K562 (cell line): Measurements from ENCODE around the gene SNRNP200. TPM values are rescaled to one million over a fixed set of nuclear protein-coding genes. Genes with fewer than 3 reads are reported as not detected.

ENCODE experiments used
- ATAC-seq: fragments of 200-7000 bp; cut with Tn5 transposase; 3 replicates; pipeline ENCODE4 v1.9.1; 2020; ENCODE audit warnings: moderate library complexity
- BruUV-seq: library from RNA; stranded (reverse); fragments of 400-500 nt; replicated peaks from 2 replicates; lab custom pipeline; 2021; lab: Mats Ljungman, UMichigan
- CTCF ChIA-PET: fragments of 300-600 bp; formaldehyde crosslinking; extraction: SDS; loops from one replicate; lab custom pipeline; 2021; ENCODE audit warnings: low intra/inter-chr PET ratio; lab: Yijun Ruan, JAX
- POLR2A ChIA-PET: fragments of 300-600, 350-650 bp; sonication (Branson Sonifier 250); formaldehyde crosslinking; extraction: SDS; loops from one replicate; lab custom pipeline; 2021; ENCODE audit warnings: antibody characterized with exemption, inconsistent platforms; lab: Yijun Ruan, JAX
- DNase-seq, 4 experiments: peaks; one replicate each; pipeline versions ENCODE4 v3.0.0 to v3.0.0-alpha.2; 2011 to 2018; ENCODE audit warnings: low spot score in 3 of 4, mixed read lengths in 3 of 4; ENCODE audit errors: extremely low read depth in 1 of 4
- FAIRE-seq: peaks from 2 replicates; lab custom pipeline; 2011; peaks lifted over from hg19 to GRCh38; lab: Jason Lieb, UNC
- H2AFZ ChIP-seq: 2 replicates; pipeline ENCODE4 v1.6.0; 2011; ENCODE audit warnings: low read depth, low read length, control low read depth, inconsistent platforms
- H3K27ac ChIP-seq: fragments of 200-600 bp; 3 replicates; pipeline ENCODE4 v1.8.0; 2011; ENCODE audit warnings: low read depth, mild to moderate bottlenecking, control low read depth, inconsistent platforms, low read length, moderate library complexity, mixed read lengths; ENCODE audit errors: extremely low read depth
- H3K27me3 ChIP-seq, 2 experiments: fragments of 300-600 bp in 1 of 2; 2 replicates in 1 of 2; 3 replicates in 1 of 2; pipeline versions ENCODE4 v1.6.0 to v1.8.0; 2011; ENCODE audit warnings: inconsistent platforms in 2 of 2, low read length in 2 of 2, mild to moderate bottlenecking in 1 of 2, mixed read lengths in 1 of 2, moderate library complexity in 1 of 2; ENCODE audit not compliant: control insufficient read depth in 2 of 2, insufficient read depth in 2 of 2
- H3K36me3 ChIP-seq: fragments of 300-600 bp; 3 replicates; pipeline ENCODE4 v1.8.0; 2011; ENCODE audit warnings: mild to moderate bottlenecking, low read length, inconsistent platforms; ENCODE audit not compliant: control insufficient read depth, insufficient read depth
- H3K4me1 ChIP-seq, 2 experiments: fragments of 200-600 bp in 1 of 2; replicated peaks in 1 of 2; 2 replicates in 1 of 2; 3 replicates in 1 of 2; pipeline versions ENCODE4 v1.5.1 to v1.8.0; 2011; ENCODE audit warnings: inconsistent platforms in 2 of 2, low read length in 2 of 2, mild to moderate bottlenecking in 1 of 2, mixed read lengths in 1 of 2, moderate library complexity in 1 of 2; ENCODE audit not compliant: control insufficient read depth in 2 of 2, insufficient read depth in 2 of 2
- H3K4me2 ChIP-seq: 2 replicates; pipeline ENCODE4 v1.6.1; 2011; ENCODE audit warnings: low read length, control low read depth, inconsistent platforms, mixed read lengths; ENCODE audit not compliant: insufficient read depth
- H3K4me3 ChIP-seq: fragments of 200-600 bp; sonication (generic), shearing (Covaris generic); 2 replicates; pipeline ENCODE4 v1.5.1; 2016; ENCODE audit warnings: control low read depth, inconsistent platforms
- H3K79me2 ChIP-seq: fragments of 200-600 bp; 3 replicates; pipeline ENCODE4 v1.8.0; 2011; ENCODE audit warnings: low read length, inconsistent platforms; ENCODE audit not compliant: control insufficient read depth, insufficient read depth
- H3K9ac ChIP-seq, 2 experiments: 2 replicates each; pipeline versions ENCODE4 v1.6.0 to v1.6.1; 2011; ENCODE audit warnings: low read depth in 2 of 2, low read length in 2 of 2, control low read depth in 1 of 2, inconsistent platforms in 1 of 2, mild to moderate bottlenecking in 1 of 2, mixed read lengths in 1 of 2; ENCODE audit not compliant: insufficient read depth in 1 of 2
- H3K9me1 ChIP-seq: one replicate; pipeline ENCODE4 v1.6.0; 2011; ENCODE audit warnings: inconsistent platforms, mild to moderate bottlenecking, low read length, moderate library complexity; ENCODE audit not compliant: control insufficient read depth, insufficient read depth
- H3K9me3 ChIP-seq: replicated peaks from 2 replicates; pipeline ENCODE4 v1.5.1; 2011; ENCODE audit warnings: low read depth, low read length, inconsistent platforms; ENCODE audit not compliant: control insufficient read depth, insufficient read depth
- H4K20me1 ChIP-seq: replicated peaks from 2 replicates; pipeline ENCODE4 v1.6.1; 2011; ENCODE audit warnings: low read length, inconsistent platforms, mixed read lengths; ENCODE audit not compliant: control insufficient read depth, insufficient read depth
- E2F3 ChIP-seq: fragments of 250-450 bp; sonication (Bioruptor Pico); IDR thresholded peaks from 2 replicates; pipeline ENCODE4 v1.4.0; 2020; ENCODE audit warnings: mild to moderate bottlenecking
- FOXK1 ChIP-seq: sonication (generic); formaldehyde crosslinking; IDR thresholded peaks from 2 replicates; pipeline ENCODE4 v1.8.0; 2022; ENCODE audit warnings: missing genetic modification reagents, mild to moderate bottlenecking, borderline replicate concordance
- GATAD2B ChIP-seq: fragments of 450-650 bp; IDR thresholded peaks from 2 replicates; pipeline ENCODE4 v1.6.1; 2017; ENCODE audit warnings: mild to moderate bottlenecking, borderline replicate concordance
- HDAC1 ChIP-seq, 2 experiments: fragments of 450-650 bp; IDR thresholded peaks; 2 replicates each; pipeline ENCODE4 v1.6.1; 2016 to 2017; ENCODE audit warnings: inconsistent platforms in 1 of 2, mild to moderate bottlenecking in 1 of 2, moderate library complexity in 1 of 2
- HDGF ChIP-seq: fragments of 450-650 bp; IDR thresholded peaks from 2 replicates; pipeline ENCODE4 v1.6.1; 2016
- HNRNPH1 ChIP-seq: fragments of 200-400 bp; formaldehyde crosslinking; optimal IDR thresholded peaks from 2 replicates; pipeline ENCODE3; 2017; ENCODE audit warnings: low read depth, mild to moderate bottlenecking, low read length, moderate library complexity
- LEF1 ChIP-seq: fragments of 450-650 bp; IDR thresholded peaks from 2 replicates; pipeline ENCODE4 v1.6.1; 2016; ENCODE audit warnings: mild to moderate bottlenecking
- RBFOX2 ChIP-seq: fragments of 200-400 bp; formaldehyde crosslinking; IDR thresholded peaks from 2 replicates; pipeline ENCODE4 v1.6.1; 2017; ENCODE audit warnings: low read depth, mild to moderate bottlenecking, low read length, moderate library complexity
- RFX7 ChIP-seq: fragments of 250-450 bp; sonication (Bioruptor Pico); IDR thresholded peaks from 2 replicates; pipeline ENCODE4 v1.5.1; 2021; ENCODE audit warnings: mild to moderate bottlenecking
- SPI1 ChIP-seq: IDR thresholded peaks from 2 replicates; pipeline ENCODE4 v1.6.1; 2011; ENCODE audit warnings: low read depth, low read length, control low read depth, borderline replicate concordance
- THRAP3 ChIP-seq: fragments of 450-650 bp; IDR thresholded peaks from 2 replicates; pipeline ENCODE4 v1.6.1; 2016; ENCODE audit warnings: mild to moderate bottlenecking, inconsistent platforms, borderline replicate concordance
- ZNF140 ChIP-seq: fragments of 250-450 bp; sonication (Bioruptor Pico); IDR thresholded peaks from 2 replicates; pipeline ENCODE4 v1.8.0; 2021; ENCODE audit warnings: moderate library complexity, mild to moderate bottlenecking, inconsistent platforms
- ZNF197 ChIP-seq: fragments of 200-800 bp; sonication (Bioruptor generic); IDR thresholded peaks from 2 replicates; pipeline ENCODE4 v1.6.1; 2016; ENCODE audit warnings: low read depth, missing genetic modification characterization, missing compliant biosample characterization
- ZNF3 ChIP-seq: fragments of 250-450 bp; sonication (Bioruptor Pico); IDR thresholded peaks from 2 replicates; pipeline ENCODE4 v1.5.0; 2021; ENCODE audit warnings: mild to moderate bottlenecking, moderate library complexity
- ZNF41 ChIP-seq: fragments of 250-450 bp; sonication (Bioruptor Pico); conservative IDR thresholded peaks from 2 replicates; pipeline ENCODE4 v1.4.0; 2020; ENCODE audit warnings: mild to moderate bottlenecking
- ZNF551 ChIP-seq: fragments of 250-450 bp; sonication (Bioruptor Pico); IDR thresholded peaks from 2 replicates; pipeline ENCODE4 v1.5.0; 2021; ENCODE audit warnings: mild to moderate bottlenecking, moderate library complexity
- WGBS: fragments of 100-300 bp; shearing (Covaris generic); methylation state at CpG from one replicate; pipeline ENCODE4 v1.1.6; 2016; ENCODE audit warnings: low coverage, mixed read lengths; ENCODE audit not compliant: insufficient coverage; ENCODE audit errors: missing lambda C conversion rate; 5-methylcytosine and 5-hydroxymethylcytosine counted together
- in situ Hi-C: fragments of 300-500 bp; cut with MboI; formaldehyde crosslinking; loops from 4 replicates; pipeline ENCODE4 v1.15.0; 2018; ENCODE audit warnings: inconsistent platforms, mixed read lengths
- intact Hi-C: fragments of 100-400 bp; cut with micrococcal nuclease; formaldehyde crosslinking; loops from 2 replicates; pipeline ENCODE4 v1.14.2; 2022
- polyA plus RNA-seq, 8 experiments: library from polyadenylated mRNA; depleted of rRNA in 4 of 8; stranded (reverse) in 5 of 8; unstranded in 3 of 8; fragments of >200 nt; fragmentation: Nextera tagmentation in 2 of 8; fragmentation: Illumina TruSeq in 1 of 8; extraction: Ambion mirVana in 2 of 8; extraction: Trizol in 1 of 8; gene quantifications; 2 replicates each; pipeline versions ENCODE4 v1.2.1 to v1.2.3, GENCODE V29; 2011 to 2014; ENCODE audit warnings: inconsistent platforms in 1 of 8, missing spikeins in 1 of 8
- total RNA-seq, 7 experiments: library from RNA; depleted of rRNA in 6 of 7; stranded (reverse); fragments of >200 nt in 6 of 7; fragmentation: Illumina TruSeq in 2 of 7; extraction: Trizol in 2 of 7; gene quantifications; 2 replicates each; pipeline versions ENCODE4 v1.2.1 to v1.2.3, GENCODE V29; 2011 to 2021; ENCODE audit warnings: low replicate concordance in 1 of 7
- TF ChIP-seq, protein P1 (sequence below), 2 experiments: fragments of 450-650 bp in 1 of 2; sonication (generic) in 1 of 2; formaldehyde crosslinking in 1 of 2; IDR thresholded peaks in 1 of 2; conservative IDR thresholded peaks in 1 of 2; 2 replicates each; pipeline versions ENCODE4 v1.6.1 to v1.8.1; 2016 to 2023; ENCODE audit warnings: mild to moderate bottlenecking in 2 of 2, moderate library complexity in 2 of 2, inconsistent platforms in 1 of 2, missing genetic modification reagents in 1 of 2

The SNRNP200 gene
- total and polyA plus RNA-seq, 9 of the 15 experiments (the other 6 are each of a cell fraction or from before 2014, with no cell fraction given) = 76.1 to 231 (median 155) TPM

DNA sequence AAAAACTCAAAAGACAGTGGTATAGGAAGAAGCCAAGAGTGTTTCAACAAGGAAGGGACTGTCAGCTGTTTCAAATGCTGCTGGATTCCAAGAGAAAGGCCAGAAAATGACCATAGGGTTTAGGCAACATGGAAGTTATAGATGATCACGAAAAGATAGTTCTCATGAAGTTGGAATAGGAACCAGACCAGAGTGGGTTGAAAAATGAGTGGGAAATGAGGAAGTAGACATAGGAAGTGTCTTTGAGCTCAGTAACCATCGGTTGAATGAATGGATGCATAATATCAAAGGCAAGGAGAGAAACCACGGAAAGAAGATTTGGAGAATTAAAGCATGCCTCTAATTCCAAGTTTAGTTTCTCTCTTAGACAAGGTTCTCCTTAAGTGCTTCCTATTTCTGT lies 31.5 kb upstream of the SNRNP200 start:
- TF ChIP-seq THRAP3 = no peak
- TF ChIP-seq FOXK1 = no peak
- no peak for TF ChIP-seq ZNF140 (CRISPR knock-in tag)
- TF ChIP-seq, protein P1, sequence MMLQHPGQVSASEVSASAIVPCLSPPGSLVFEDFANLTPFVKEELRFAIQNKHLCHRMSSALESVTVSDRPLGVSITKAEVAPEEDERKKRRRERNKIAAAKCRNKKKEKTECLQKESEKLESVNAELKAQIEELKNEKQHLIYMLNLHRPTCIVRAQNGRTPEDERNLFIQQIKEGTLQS (IDR thresholded peaks at IDR 0.05) = no peak
- TF ChIP-seq, protein P1 (CRISPR knock-in tag; conservative IDR thresholded peaks at IDR 0.05) = 0 out of 2 replicates have a peak, but pooled peaks have one; percentile 39
- no peak for TF ChIP-seq ZNF3 (CRISPR knock-in tag)
- TF ChIP-seq ZNF551 (CRISPR knock-in tag) = no peak
- no peak for TF ChIP-seq E2F3 (CRISPR knock-in tag)
- no peak for TF ChIP-seq GATAD2B
- TF ChIP-seq HNRNPH1 = no peak
- TF ChIP-seq LEF1 = no peak
- no peak for TF ChIP-seq HDGF
- TF ChIP-seq ZNF41 (CRISPR knock-in tag) = no peak
- TF ChIP-seq RBFOX2 = peak; percentile 54; the same call in 1 of the 2 replicates
- 0 out of 4 replicates have a peak, but pooled peaks of 1 of the 2 experiments have one; percentile 22 for TF ChIP-seq HDAC1 (IDR thresholded peaks at IDR 0.05)
- TF ChIP-seq SPI1 = peak; percentile 77
- TF ChIP-seq RFX7 (CRISPR knock-in tag) = no peak
- no peak for TF ChIP-seq ZNF197
- BruUV-seq = no TSS peak

More for the DNA sequence above, 31.5 kb upstream of the SNRNP200 start:
- 10% methylated on average over 3 of the region's 3 CpGs for WGBS
- Histone ChIP-seq H3K4me1 (peaks cover 22 to 37% of the 10 kb centered on the region in 2 experiments), H3K79me2 (peaks cover 70% of the 10 kb centered on the region), H2AFZ (peak overlapping the region; percentile 77; the same call in 1 of the 2 replicates), H3K4me3 (peak overlapping the region; percentile 55), H3K9me3 (no peaks in the 10 kb centered on the region), H3K4me2 (peak overlapping the region; percentile 93), H3K36me3 (peaks cover 27% of the 10 kb centered on the region), H3K9me1 (no peaks in the 10 kb centered on the region), H3K27me3 (no peaks in the 10 kb centered on the region), H4K20me1 (no peaks in the 10 kb centered on the region; the same call in 1 of the 2 replicates), H3K9ac (peak overlapping the region; percentile 93 to 98; a peak in 3 of 4 replicates), H3K27ac (peak overlapping the region; percentile 94)
- intact Hi-C loops (no loop called here), in situ Hi-C loops (no loop called here)
- DNase-seq (peak in 1 of 4 experiments; percentile 23), ATAC-seq (no peak), FAIRE-seq (no peak)
- CTCF ChIA-PET = no interaction called here
- POLR2A ChIA-PET = interaction anchor here (0.5 to 4.4 kb wide), 11 partner anchors 10 to 563 kb away, joined by 3 to 32 read pairs (median 5); partner anchors contain the start of genes ITPRIPL1 and SNRNP200
